PFSK-1 (cell line): ENCODE results near the gene DNAH7.

Source experiments
- FOXP2 ChIP-seq: optimal IDR thresholded peaks from 2 replicates; pipeline ENCODE3; 2011; ENCODE audit warnings: borderline replicate concordance, control low read depth, inconsistent platforms; ENCODE audit not compliant: insufficient read depth; ENCODE audit errors: extremely low read length, extremely low read depth
- POLR2AphosphoS5 ChIP-seq: IDR thresholded peaks from 2 replicates; pipeline ENCODE4 v1.6.1; 2012; ENCODE audit warnings: low read depth, mild to moderate bottlenecking, control low read depth, low read length, moderate library complexity
- REST ChIP-seq, 2 experiments: IDR thresholded peaks; 2 replicates each; pipeline versions ENCODE4 v1.6.1 to v1.8.0; 2011 to 2012; ENCODE audit warnings: low read depth in 2 of 2, low read length in 2 of 2, control low read depth in 1 of 2, inconsistent platforms in 1 of 2, mild to moderate bottlenecking in 1 of 2, moderate library complexity in 1 of 2; ENCODE audit not compliant: insufficient read depth in 1 of 2
- SIN3A ChIP-seq: IDR thresholded peaks from 2 replicates; pipeline ENCODE4 v1.6.1; 2012; ENCODE audit warnings: mild to moderate bottlenecking, low read length, moderate library complexity, borderline replicate concordance; ENCODE audit not compliant: insufficient read depth
- TAF1 ChIP-seq: IDR thresholded peaks from 2 replicates; pipeline ENCODE4 v1.6.1; 2012; ENCODE audit warnings: low read length, control low read depth, borderline replicate concordance; ENCODE audit not compliant: insufficient read depth

GRCh38 chr2:195836002-195836401 is 232.6 kb downstream of the DNAH7 start:
- TF ChIP-seq POLR2AphosphoS5 (no peak), SIN3A (no peak), TAF1 (no peak), REST (IDR thresholded peaks at IDR 0.05; ENCODE audit: insufficient read depth in 1 of 2, low read depth in 2 of 2, low read length in 2 of 2) (no peak), FOXP2 (no peak)
